Stimulated activated CD4-positive, alpha-beta T cell treated with anti-CD3 and anti-CD28 coated beads, TNF-alpha, amount 100 ng/mL, for 1 hour (primary cell): ENCODE results near the gene NTNG1.

Experiments
- DNase-seq, 3 donors: peaks; one replicate each; pipeline ENCODE4 v3.0.0-alpha.2; 2020; ENCODE audit warnings: low read depth in 3 of 3, low spot score in 1 of 3

Gene NTNG1

DNA sequence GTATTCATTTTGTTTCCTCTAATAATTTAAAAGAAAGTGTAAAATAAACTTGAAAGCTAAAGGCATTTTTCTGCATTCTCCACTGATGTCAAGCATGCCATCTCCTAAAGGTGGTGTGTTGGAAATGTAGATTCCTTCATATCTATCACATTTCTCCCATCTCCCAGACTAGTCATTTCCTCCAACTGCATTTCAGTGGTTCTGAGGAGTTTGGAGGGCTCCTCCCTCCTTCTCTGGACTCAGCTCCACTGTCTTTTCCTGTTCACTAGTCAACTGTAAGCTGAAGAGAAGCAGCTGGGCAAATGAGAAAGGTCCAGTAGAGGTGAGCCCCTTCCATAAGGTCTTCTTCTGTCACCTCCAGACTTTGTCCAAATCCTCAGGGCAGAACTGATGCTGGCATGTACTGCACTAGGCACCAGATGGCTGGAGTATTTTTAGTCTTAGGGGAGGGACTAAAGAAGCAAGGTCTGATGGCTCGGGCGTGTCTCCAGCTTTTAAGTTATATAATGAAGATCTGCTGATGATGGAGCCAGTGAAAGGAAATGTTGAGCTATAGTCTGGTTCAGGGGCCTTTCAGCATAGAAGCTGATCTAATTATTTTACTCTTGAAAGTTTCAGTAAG lies 186.1 kb downstream of the NTNG1 start:
- no peak for DNase-seq

DNA sequence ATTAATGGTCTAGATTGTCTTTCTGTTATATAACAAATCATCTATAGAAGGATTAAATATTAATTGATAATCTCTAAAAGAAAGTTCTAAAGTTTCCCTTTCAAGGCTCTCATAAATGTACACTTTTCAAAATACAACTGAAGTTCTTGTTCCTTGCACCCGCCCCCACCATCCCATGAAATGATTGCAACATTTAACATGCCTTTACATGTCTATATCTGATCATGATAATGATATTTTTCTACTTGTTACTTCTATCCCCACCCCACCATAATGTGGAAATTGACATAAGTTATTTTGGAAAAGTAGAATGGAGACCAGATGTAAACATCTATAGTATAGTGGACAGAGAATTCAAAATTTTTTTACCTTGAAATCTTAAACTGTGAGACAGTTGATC lies 186.6 kb downstream of the NTNG1 start:
- no peak for DNase-seq

DNA sequence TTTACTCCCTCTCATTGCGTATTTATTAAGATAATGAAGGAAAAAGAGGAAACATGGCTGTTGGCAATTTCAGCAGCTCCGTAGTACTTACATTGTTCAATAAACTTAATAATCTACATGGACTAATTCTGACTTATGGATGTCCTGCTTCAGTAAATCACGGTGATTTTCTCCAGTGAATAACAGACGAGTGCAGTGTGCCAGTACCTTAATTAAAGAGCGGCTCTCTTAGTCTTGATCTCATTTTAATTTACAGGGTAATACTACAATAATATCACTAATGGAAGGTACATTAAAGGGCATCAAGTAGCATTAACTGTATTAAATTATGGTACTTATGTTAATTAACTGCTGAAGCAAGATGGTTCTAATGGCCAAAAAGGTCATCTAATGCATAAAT lies 187.2 kb downstream of the NTNG1 start:
- no peak for DNase-seq

DNA sequence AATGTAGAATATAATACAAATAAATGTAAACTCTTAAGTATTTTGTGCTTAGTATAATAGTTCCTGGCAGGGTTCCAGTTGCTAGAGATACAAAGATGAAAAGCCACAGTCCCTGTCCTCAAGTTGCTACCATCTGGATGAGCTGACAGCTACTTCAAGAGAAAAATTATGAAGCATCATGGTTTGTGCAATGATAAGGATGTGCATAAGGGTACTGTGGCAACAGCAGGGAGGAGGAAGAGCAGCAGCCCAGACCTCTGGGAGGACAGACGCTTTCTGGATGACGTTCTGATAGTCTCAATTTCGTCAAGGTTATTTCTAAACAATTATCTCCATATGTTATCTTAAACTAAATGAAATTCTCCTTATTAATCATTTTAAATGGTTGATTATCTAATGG lies 198.9 kb downstream of the NTNG1 start:
- DNase-seq = no peak

DNA sequence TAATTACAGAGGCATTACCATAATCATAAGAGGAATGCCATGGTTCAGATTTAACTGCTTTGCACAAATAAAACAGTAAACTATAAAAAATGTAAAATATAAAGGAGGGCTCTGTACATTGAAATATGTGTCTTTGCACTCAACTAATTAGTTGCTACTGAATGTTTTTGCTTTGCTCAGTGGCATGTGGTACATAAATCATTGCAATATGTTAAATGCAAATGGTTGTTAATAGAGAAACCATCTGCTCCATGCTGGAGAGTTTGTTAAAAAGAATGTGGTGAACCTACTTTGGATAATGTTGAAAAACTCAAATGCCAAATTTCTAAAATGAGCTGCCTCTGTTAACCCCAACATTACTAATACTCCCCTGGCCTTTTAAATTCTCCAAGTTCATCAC lies 201.5 kb downstream of the NTNG1 start:
- DNase-seq = no peak

DNA sequence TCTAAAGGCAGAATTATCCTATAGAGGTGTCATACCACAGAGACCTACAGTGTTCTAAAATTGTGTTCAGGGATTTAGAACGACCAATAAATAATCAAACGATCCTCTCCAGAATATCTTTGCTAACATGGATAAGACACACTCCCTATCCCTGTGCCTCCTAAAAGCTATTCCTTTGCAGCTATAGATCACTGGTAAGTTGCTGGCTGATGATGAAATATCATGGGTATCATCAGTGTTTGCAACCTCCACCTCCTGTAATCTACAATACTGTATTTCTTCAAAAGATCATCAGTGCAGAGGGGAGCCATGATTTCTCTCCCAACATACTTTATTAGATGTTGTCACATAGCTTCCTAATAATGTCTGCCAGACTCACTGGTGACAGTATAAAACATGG lies 201.9 kb downstream of the NTNG1 start:
- no peak for DNase-seq

DNA sequence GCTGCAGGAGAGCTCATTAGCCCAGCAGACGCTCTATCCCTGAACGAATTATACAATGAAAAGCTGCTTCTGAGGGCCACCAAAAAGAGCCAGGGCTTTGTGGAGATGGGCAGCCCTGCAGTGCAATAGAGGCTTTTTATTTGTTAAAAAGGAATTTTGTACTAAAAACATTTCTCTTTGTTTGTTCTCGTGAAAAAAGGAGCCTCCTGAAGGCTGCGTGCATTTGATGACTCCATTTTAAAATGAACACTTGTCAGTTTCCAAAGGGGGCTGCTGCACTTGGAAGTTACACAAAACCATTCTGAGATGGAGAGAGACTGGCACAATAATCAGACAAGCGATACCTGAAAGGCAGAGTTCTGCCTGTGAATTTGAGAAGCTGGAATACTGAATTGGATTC lies 202.8 kb downstream of the NTNG1 start:
- DNase-seq = no peak

DNA sequence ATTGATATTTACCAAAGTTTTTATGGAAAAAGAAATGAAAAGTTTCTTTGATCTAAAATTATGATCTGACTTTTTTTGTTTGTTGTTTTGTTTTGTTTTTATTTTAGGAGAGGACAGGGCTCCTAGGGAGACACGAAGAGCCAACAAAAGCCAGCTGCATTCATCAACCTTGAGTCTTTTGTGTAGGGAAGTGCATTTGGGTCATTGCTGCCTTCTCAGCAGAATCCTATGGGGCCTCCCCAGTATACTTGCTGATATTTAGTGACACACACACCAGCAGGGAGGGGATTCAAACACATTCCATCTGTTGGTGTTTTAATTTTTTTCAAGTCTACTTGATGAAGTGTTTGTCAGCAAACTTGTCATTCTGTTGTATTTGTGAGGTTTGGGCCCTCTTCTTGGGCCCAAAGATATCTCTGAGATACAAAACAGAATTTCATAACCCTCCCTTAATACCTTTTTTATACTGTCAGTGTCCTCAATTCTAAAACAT lies 203.5 kb downstream of the NTNG1 start:
- no peak for DNase-seq

DNA sequence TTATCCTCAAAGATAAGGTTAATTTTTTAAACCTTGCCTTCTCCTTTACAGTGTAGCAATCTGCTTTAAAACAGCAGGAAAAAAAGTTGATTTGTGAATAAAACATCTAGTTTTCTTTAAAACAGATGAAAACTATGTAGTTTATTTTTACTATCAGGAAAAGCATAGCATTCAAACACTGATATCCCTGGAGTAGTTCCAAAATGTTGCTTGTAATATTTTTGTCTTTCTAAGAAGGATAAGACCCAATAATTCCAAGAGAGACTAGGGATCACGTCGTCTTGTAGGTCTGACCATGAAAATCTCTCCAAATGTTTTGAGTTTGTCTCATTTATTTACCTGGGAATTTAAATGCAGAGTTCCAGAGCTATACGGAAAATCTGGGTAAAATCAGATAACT lies 204.0 kb downstream of the NTNG1 start:
- DNase-seq = no peak

DNA sequence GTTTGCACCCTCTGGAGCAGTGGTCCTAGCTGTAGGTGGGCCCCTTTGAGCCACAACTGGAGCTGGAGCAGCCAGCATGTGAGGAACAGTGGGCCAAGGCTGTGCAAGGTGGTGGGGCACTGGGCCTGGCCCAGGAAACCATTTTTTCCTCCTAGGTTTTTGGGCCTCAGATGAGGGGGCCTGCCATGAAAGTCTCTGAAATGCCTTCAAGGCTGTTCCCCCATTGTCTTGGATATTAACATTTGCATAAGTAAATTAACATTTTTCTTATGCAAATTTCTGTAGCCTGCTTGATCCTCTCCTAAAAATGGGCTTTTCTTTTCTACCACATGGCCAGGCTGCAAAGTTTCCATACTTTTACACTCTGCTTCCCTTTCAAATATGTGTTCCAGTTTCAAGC lies 212.0 kb downstream of the NTNG1 start:
- DNase-seq = no peak

DNA sequence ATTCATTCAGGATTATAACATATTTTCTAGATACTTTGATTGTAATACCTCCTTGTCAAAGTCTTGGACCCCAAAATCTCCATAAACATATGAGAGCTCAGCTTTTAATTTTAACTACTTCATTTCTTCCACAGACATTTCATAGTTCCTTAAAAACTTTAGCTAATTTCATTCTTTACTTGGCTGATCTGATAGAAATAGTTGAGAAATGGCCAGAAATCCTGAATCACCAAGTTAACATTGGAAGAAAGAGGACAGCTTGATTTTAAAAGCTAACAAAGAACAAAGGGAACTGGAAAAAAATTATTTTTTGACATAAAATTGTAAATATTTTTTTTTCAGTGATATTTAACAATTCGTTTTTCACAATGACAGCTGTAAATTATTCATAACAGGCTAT lies 216.5 kb downstream of the NTNG1 start:
- no peak for DNase-seq

DNA sequence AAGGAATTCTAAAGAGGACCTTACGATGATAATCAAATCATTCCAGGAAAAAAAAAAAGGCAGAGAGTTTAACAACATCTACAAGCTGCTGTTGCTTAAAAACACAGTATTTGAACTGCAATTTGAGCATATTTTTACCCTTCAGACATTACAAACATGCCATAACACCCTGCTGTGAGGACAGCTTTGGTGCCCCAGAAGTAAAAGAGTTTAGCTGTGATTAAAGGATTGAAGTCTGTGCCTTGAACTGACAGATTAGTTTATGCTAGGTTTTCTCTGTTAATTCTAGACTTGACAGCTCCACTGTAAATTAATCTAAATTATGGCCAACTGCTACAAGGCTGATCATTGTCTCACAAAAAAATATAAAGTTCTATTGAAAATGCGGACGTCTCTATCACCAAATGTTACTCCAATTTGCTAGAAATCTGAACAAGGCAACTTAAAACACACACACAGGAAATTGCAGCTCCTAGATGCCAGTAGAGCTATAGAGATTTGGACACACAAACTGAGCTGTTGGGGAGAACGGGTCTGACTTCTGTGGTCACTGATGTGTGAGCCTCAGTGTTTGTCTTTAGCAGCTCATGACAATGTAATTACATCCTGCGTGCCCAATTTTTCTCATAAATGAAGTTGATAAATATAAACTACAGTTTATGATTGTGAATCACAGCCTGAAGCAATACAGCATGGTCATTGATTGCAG lies 217.9 kb downstream of the NTNG1 start:
- no peak for DNase-seq

DNA sequence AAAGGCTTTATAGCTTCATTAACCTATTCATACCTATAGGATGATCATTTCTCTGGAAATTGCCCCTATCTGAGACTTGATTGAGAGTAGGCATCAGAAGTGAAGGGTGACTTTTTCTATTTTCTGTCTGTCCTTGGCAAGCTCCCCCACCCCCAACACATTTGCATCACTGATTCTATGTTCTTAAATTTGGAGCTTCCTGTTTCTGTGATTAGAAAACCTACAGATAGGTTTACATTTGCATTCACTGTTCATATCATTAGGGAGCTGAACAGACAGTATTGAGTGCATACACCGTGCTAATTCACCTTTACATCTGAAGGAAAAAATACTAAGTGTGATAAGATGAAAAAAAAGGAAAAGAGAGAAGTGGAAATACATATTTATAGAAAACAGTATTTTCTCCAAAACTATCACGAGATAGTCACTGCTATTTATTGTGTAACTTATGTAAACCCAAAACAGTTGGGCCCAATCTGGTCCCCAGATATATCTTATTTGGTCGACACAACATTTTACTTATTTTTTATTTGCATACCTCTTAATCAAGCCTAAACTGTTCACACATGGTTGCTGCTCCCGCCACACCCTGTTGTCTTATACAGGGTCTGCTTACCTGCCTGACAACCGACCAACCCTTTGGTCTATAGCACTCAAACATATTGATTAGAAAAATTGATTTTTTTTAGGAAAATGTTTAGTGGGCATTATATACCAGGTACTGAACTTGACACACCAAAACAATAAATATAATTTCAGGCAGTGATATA lies 218.8 kb downstream of the NTNG1 start:
- no peak for DNase-seq

DNA sequence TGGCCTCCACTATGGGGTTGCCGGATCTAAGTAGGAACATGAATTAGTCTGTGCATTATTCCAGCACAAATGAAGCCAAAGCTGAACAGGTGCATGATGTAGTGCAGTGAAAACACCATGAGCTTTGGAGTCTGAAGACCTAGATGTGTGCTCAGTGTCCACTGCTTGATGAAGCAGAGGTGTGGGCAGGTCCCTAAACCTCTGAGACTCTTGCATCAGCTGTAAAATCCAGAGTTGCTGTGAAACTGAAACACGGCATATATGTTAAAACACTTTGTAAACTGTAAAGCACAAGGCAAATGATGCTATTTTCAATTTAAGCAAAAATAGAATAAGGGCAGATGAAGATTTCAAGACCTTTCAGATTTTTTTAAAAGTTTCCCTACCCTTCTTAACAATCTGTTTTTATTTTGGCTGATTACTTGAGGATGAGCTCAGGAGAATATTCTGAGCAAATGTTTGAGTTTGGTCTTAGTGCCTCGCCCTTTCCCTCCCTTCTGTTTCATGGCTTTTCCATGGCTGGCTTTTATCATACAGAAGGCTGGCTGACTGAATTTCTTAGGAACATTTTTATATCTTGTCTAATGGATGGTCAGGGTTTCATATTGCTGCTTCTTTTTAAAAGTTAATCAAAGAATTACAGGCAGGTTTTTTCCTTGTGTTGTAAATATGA lies 221.8 kb downstream of the NTNG1 start:
- DNase-seq = no peak

DNA sequence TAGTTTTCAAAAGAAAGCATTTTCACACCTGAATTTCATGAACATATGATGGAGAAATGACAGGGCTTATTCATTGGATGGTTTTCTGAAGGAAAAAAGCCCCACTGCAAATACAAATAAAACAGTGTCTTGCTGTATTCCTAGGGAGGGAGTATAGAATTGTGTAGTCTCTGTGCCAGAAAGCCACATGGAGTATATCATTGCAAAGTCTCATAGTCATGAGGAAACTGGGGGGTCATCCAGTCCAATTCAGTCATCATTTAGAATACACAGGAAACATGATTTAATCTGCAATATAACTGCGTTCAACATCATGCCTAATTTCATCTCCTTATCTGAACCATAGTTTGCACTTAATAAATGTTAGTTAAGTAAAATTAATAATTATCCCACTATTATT lies 222.3 kb downstream of the NTNG1 start:
- no peak for DNase-seq

DNA sequence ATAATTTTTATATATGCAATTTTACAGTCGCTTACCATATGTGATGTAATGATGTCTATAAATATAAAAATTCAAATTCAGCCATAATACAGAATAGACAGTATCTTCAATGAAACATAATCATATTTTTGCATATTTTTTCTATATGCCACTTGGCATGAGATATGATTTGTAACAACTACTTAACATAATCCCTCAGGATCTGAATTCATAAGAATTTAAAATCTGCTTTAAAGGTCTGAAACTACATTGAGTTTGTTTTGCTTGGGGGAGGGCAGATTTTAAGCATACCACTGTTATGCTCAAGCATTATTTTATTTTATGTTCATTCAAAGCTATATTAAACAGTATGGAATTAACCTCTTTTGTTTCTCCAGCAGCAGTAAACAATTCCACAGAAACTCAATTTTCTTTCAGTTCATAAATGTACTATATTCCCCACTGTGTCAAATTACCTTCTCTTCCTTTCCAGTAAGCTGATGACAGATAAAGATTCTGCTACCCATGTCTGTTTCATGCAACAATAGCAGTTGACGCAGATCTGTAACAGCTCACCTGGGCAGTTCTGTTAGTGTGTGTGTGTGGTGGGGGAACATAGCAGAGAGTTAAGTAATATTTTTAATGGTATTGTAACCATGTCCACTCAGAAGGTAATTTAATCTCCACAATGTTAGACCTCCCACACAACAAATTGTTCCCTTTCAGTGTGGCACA lies 224.8 kb downstream of the NTNG1 start:
- no peak for DNase-seq

DNA sequence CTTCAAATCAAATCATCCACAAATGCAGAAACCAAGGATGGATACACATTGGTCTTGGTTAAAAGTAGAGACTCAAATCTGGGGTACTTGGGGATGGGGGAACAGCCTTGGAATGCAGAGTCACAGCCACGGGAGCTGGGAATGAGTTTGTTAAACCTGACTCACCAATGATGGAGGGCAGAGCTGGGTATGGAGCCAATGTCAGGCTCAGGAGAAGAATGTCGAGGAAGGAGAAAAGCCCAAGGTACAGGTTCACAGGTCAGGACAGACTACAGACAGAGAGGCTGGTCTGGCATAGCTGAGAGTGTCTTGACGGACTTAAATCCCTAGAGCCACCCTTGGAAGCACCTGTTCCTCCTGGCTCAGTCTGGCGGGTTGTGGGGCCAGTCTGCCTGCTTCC lies 237.6 kb downstream of the NTNG1 start:
- no peak for DNase-seq

DNA sequence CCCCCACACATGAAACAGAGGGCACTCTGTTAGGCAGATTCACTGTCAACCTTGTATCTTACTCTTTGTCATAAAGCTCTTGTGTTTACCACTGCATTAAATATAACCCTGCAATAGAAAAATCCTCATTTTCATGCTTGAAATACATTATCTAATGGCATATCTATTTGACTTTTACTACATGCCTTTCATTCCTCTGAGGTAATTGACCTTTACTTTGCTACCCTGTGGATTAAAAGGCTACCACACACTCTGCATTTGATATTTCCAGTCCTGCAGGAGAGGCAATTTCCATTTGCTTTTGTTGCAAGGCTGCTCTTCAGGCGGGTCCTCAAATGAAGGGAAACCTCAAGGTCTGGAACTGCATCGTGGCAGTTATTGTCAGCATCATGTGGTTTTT lies 238.0 kb downstream of the NTNG1 start:
- DNase-seq = no peak

DNA sequence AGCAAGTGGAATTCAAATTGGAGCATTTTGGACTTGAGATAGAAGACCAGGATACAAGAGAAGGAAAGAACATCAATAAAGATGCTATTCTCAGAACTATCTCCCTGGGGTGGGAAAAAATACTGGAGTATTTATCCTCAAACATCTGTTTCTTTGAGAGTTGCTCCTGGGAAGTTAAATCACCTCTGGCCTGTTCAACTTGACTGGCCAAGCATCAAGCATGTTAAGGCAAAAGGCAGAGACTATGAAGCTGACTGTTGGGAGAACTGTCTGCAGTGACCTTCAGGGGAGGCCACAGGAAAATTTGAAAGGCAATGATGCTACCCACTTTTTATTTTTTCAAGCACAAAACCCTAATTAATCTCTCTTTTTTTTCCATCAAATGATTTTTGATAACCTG lies 239.0 kb downstream of the NTNG1 start:
- DNase-seq = no peak

DNA sequence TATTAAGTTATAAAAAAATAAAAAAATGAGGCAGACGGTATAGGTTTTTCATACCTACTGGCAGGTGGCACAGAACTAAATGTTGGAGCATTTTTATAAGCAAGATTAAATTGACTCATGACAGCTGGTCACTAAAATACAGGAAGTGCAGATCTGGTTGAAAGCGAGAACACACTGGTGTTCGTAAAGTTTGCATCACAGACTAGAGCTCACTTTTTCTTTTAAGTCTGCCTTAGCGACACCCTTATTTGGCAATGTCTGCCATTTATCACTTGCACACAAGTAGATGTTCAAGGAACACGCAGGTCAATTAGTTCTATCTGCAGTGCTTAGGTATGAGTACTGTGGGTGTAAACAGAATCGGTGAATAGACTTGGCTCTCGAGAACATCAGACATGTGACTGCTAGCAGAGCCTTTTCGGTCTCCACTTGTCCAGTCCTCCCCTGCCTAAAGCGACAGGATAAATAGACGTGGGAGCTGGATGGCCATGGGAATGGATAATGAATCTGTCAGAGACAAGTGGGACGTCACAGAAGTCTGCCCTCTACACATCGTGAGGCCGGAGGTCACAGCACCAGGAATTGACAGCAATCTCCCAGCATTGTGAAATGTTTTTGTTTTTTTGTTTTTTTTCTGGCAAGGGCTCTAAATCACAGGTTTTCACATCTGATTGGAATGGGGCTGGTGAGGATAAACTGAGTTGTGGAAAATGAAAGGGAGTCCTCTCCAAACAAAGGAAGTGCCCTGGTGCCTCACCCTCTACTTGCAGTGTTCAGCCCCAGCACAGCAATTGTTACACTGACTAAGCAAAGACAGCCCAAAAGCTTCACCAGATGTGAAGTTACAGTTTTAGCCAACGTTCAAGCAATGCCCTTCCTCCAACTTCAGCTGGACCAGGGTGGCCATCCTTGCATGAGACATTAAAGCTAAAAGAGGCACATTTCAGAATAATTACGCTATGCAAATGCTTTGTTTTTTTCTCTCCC lies 248.9 kb downstream of the NTNG1 start:
- DNase-seq = no peak
